HTR-8/SVneo (cell line): ENCODE results near the gene MEF2B.
"Not testable (repeated sequence)": the region's sequence is repeated elsewhere in the genome, so short reads cannot be mapped to it uniquely, and the experiment has no call there.

Experiments
- DNase-seq: peaks from one replicate; pipeline ENCODE4 v3.0.0; 2011; ENCODE audit warnings: low spot score, mixed read lengths; ENCODE audit not compliant: insufficient read length
- FAIRE-seq: peaks from 2 replicates; lab custom pipeline; 2011; peaks lifted over from hg19 to GRCh38; lab: Jason Lieb, UNC

Gene MEF2B

DNA sequence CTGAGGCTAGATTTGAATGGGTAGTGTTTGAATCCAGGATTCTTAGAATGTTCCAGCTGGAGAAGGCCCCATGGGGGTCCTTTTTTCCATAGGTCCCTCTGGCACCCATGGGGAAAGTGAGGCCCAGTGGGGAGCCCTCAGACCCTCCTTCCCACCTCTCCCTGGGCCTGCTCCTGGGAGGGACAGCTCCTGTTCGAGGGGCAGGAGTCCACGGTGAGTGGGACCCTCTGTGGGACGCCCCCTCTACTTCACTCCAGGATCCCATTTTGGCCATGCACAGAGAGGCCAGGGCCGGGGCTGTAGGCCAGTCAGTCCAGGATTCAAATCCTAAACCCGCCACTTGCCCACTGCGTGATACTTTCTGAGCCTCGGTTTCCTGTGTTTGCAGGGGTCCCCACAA lies 7.6 kb downstream of the MEF2B start:
- FAIRE-seq (no peak), DNase-seq (no peak)

GRCh38 chr19:19160461-19161035 lies 9.5 kb downstream of the MEF2B start:
- no peak for FAIRE-seq
- no peak for DNase-seq

GRCh38 chr19:19159534-19159933 lies 10.5 kb downstream of the MEF2B start:
- DNase-seq, result no peak
- no peak for FAIRE-seq

DNA sequence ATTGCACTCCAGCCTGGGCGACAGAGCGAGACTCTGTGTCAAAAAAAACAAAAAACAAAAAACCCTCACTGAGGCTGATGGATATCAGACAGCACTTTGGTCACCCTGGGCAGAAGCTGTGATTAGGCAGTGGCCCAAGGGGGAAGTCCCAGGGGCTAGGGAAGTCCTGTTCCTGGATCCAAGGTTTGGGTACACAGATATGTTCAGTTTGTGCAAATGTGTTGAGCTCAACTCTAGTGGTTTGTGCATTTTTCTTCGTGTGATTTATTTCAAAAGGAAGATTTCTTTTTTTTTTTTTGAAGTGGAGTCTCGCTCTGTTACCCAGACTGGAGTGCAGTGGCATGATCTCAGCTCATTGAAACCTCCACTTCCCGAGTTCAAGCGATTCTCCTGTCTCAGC lies 12.3 kb downstream of the MEF2B start:
- FAIRE-seq (no peak), DNase-seq (no peak)

DNA sequence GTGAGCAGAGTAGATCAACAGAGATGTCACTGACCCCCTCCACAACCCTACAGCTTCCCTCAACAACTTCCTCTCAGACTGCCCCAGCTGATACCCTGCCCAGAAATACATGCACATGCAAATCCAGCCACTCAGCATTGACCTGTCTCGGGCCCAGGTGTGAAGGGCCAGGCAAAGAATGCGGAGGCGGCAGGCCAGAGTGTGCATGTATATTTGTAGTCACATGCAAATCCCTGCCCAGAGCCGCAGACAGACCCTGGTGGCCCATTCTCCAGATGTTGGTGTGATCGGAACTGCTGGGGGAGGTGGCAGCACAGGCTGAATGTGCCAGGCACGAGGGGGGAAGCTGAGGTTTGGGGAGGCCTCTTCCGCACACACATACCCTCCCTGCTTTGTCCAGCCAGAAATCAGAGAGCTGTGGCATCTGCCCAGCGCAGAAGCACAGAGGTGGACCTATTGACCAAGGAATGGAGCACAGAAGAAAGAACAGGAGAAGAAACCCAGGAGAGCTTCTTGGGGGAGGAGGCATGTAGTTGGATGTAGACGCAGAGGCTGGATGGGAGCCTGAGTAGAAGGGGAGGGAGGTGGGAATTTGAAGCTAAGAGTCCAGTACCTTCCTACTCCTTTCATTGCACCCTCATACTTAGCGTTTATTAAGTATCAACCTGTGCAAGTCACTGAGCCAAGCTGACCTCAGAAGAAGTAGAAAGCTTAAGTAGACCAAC lies 14.4 kb downstream of the MEF2B start:
- FAIRE-seq (no peak), DNase-seq (no peak)

- FAIRE-seq, result no peak
- no peak for DNase-seq
Measured at GRCh38 chr19:19154768-19155494, 15.1 kb downstream of the MEF2B start.

DNA sequence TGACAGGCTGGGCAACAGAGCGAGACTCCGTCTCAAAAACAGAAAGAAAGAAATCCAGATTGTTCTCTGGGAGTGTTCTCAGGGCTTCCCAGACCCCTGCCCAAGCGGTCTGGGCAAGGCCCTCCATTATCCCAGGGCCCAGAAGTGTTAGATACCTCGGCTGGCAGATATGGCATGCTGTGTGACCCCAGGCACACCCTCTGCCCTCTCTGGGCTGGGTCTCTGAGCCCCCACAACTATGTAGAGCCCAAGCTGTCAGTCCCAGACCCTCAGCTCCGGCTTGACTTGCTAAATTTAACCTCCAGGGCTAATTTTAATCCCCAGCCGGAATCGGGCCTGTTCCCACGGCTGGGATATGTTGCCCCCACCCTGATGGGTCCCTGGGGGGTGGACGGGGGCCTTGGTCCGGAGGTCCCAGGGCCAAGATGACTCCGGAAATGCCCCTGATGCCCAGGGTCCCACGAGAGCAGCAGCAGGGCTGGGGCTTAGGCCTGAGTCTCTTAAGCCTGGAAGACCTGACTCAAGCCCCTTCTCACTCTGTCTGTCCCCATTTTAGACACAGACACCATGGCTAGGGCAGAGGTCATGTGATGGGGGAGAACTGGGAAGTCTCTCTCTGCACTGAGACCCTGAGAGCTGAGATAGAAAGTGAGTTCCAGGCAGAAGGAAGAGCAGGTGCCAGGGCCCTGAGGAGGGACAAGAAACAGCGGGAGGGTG lies 17.2 kb downstream of the MEF2B start:
- no peak for FAIRE-seq
- DNase-seq, result no peak

DNA sequence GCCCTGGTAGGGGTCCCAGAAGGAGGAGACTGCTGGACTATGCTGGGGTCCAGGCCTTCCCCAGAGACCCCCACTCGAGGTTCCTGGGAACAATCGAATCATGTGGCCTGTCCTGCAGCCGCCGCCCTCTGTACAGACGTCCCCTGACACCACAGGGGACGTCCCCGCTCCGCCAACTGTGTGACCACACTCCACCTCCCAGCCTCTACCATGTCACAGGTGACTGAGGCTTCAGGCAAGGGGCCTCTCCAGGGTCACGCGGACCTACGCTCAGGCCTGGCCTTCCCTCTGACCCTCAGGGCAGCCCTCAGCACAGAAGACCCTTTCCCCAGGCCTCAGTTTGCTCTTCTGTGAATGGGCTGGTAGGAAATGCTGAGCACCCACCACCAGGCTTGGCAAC lies 18.6 kb downstream of the MEF2B start:
- DNase-seq (no peak), FAIRE-seq (no peak)

DNA sequence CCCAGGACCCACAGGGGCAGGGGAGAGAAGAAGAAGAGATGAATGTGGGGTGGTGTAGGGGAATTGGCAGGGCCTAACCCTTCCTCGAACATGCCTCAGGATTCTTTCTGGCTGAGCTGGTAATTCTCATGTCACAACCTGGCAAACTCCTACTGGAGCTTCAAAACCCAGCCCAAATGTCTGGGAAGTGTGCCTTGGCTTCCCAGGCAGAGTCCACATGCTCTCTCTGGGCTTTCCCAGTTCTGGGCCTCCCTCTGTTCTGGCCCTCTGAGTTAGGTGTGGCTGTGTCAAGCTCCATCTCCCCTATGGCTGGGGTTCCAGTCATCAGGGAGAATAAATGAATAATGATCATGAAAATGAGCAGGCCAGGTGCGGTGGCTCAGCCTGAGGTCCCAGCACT lies 20.6 kb downstream of the MEF2B start:
- FAIRE-seq, result no peak
- no peak for DNase-seq

DNA sequence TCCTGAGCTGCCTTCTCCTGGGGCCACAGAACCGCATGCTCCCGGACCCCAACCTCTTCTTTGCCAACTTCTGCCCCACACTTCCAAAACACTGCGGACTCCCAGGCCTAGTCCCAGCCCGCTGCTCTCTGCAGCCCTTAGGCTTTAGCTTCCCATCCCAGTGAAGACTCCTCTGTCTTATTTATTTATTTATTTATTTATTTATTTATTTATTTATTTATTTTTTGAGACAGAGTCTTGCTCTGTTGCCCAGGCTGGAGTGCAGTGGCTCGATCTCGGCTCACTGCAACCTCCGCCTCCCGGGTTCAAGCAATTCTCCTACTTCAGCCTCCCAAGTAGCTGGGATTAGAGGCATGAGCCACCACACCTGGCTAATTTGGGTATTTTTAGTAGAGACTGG lies 21.6 kb downstream of the MEF2B start:
- not testable (repeated sequence) for FAIRE-seq, DNase-seq

GRCh38 chr19:19147344-19147743 lies 22.7 kb downstream of the MEF2B start:
- FAIRE-seq (no peak), DNase-seq (no peak)

DNA sequence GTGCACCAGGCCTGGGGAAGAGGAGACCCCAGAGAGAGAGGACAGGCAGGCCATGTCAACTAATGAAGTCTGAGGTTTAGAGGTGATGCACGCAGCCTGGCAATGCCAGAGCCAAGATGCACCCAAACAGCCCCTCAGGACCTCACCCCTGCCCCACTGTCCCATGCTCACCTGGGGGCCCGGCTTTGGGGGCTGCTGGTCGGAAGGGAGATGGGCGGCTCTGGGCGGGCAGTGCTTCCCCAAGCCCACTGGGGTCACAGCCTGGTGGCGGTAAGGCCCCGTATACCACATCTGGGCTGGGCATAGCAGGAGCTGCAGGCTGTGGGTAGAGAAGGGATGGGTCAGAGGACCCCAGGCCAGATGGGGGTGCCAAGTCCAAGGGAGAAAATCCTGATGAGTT lies 23.2 kb downstream of the MEF2B start:
- FAIRE-seq (no peak), DNase-seq (no peak)

DNA sequence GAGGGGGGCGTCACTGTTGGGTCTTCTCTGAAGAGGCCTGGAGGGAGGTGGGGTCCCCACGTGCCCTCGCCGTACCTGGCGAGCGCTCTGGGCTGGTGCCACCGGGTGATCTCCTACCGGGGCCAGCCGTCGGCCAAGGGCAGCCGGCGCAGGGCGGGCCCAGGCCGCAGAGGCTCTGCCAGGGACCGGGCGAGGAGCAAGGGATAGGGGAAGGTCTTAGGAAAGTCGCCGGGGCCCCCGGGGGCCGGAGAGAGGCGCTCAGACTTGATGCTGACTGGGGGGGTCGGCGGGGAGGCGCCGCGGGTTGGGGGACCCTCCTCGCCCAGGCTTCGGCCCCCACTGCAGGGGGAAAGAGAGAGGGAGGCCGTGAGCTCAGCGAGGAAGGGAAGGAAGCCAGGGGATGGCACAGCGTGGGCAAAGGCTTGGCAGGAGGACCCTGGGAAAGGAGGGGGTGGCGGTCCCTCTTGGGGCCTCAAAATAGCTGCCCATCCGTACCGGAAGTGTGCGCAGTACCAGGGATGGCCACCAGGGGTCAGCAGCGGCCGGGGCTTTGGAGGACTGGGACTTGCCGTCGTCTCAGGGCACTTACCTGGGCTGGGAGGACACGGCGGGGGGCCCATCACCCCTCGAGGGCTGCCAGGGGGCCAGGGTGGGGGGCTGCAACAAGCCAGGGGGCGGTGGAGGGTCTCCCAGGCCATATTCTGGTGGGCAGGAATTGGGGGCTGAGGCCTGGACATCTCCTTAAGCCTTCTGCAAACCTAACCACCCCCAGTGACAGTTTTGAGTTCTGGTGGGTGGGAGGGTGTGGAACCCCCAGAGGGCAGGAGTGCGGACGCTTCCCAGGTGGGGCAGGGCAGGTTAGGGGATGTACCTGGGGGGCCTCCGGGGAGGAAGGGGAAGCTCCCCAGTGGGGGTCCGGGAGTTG lies 24.1 kb downstream of the MEF2B start:
- peak; percentile 84 for FAIRE-seq

DNA sequence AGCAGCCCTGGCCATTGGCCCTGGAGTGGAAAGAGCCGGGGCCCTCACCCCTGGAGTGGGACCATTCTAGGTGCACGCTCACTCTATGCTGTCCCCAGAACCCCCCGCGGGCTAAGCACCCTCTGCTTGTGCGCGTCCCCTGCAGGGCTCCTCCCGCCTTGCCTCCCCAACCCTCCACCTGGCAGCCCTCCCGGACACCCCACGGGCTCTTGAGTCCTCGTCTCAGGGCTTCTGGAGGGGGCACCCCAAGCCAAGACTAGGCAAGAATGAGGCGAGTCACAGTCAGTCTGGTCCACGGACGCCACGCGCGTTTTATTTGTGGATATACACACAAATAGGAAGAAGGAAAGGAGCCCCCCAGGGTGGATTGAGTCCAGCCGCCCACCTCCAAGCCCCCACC lies 24.8 kb downstream of the MEF2B start:
- DNase-seq (no peak), FAIRE-seq (no peak)

More for the DNA sequence above, 24.1 kb downstream of the MEF2B start:
- DNase-seq, result peak; percentile 75

DNA sequence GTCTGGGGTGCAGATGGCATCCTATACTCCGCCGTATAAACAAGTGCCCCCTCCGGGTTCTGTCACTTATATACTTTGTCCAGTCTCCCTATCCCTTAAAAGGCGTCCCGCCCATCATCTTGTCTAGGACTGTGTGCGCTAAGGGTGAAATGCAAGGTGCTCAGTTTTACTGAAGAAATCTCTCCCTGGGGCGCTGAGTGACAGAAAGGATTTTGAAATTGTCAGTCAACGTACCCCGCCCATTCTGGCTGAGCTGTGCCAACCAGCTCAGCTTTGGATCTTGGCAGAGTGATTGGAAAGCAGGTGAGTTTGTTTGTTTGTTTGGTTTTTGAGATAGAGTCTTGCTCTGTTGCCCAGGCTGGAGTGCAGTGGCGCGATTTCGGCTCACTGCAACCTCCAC lies 27.7 kb downstream of the MEF2B start:
- DNase-seq (no peak), FAIRE-seq (no peak)

GRCh38 chr19:19140476-19140875 lies 29.6 kb downstream of the MEF2B start:
- no peak for FAIRE-seq
- no peak for DNase-seq

DNA sequence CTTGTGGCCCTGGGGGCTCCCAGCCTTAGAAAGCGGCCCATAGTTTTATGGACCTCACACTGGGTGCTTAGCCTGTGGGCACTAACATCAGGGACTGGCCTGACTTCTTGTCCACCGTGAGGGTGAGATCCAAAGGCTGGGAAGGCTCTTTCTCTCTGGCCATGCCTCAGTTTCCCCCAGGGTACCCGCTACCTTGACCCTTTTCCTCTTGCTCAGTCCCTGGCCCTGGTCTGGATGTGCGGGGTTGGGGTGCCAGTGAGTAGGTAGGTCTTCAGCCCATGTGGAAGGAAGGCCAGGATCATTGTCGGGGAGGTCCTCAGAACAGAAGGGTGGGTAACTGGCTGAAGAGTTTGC lies 30.2 kb downstream of the MEF2B start:
- FAIRE-seq (no peak), DNase-seq (no peak)

- FAIRE-seq, result peak; percentile 93
- DNase-seq, result peak; percentile 100
Measured at GRCh38 chr19:19138109-19138981, 31.7 kb downstream of the MEF2B start, which contains the start of gene TMEM161A. TSS of gene TMEM161A (minus strand) at chr19:19138478. CDS start at chr19:19138428, 50 bp downstream.
